ENCODE results near the gene CAMK1G.

GRCh38 chr1:209549443-209550205, 33.9 kb upstream of the CAMK1G start:
- TF ChIP-seq POLR2A (IDR thresholded peaks at IDR 0.05): no peak
- TF ChIP-seq, protein P1, sequence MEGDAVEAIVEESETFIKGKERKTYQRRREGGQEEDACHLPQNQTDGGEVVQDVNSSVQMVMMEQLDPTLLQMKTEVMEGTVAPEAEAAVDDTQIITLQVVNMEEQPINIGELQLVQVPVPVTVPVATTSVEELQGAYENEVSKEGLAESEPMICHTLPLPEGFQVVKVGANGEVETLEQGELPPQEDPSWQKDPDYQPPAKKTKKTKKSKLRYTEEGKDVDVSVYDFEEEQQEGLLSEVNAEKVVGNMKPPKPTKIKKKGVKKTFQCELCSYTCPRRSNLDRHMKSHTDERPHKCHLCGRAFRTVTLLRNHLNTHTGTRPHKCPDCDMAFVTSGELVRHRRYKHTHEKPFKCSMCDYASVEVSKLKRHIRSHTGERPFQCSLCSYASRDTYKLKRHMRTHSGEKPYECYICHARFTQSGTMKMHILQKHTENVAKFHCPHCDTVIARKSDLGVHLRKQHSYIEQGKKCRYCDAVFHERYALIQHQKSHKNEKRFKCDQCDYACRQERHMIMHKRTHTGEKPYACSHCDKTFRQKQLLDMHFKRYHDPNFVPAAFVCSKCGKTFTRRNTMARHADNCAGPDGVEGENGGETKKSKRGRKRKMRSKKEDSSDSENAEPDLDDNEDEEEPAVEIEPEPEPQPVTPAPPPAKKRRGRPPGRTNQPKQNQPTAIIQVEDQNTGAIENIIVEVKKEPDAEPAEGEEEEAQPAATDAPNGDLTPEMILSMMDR (IDR thresholded peaks at IDR 0.05): no peak

Data from ovary (tissue), 3 donors.